GM18505 (cell line): ENCODE results near the gene DNAH6.
"Not testable (repeated sequence)": the region's sequence is repeated elsewhere in the genome, so short reads cannot be mapped to it uniquely, and the experiment has no call there.

Source experiments
- ATAC-seq: cut with Tn5 transposase; IDR thresholded peaks from one replicate; pipeline ENCODE4 v1.9.1; 2021; ENCODE audit not compliant: unreplicated experiment
- POLR2A ChIP-seq: IDR thresholded peaks from 4 replicates; pipeline ENCODE4 v1.6.1; 2011; ENCODE audit warnings: borderline replicate concordance; ENCODE audit not compliant: insufficient read depth, insufficient read length; ENCODE audit errors: extremely low read depth

The DNAH6 gene

DNA sequence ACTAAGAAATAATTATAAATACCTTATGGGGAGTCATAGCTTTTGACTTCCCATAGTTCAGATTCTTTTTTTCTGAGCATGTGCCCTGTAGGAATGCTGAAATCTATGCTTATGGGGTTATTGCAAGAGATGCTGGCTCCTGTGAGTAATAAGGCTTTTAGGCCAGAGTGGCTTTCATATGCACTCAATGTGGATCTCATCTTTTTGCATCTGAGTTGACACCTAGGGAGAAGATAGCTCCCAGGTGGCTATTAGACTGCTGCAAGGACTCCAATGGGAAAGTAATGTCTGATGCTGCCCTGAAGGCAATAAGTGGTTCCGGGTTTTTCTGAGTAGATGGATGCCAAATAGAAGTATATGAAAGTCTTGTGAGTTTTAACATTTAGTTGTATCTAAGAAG, 21.0 kb downstream of the DNAH6 start:
- TF ChIP-seq POLR2A = no peak
- no peak for ATAC-seq

- ATAC-seq = no peak
- no peak for TF ChIP-seq POLR2A
These were observed 23.4 kb downstream of the DNAH6 start for GRCh38 chr2:84539729-84540128.

DNA sequence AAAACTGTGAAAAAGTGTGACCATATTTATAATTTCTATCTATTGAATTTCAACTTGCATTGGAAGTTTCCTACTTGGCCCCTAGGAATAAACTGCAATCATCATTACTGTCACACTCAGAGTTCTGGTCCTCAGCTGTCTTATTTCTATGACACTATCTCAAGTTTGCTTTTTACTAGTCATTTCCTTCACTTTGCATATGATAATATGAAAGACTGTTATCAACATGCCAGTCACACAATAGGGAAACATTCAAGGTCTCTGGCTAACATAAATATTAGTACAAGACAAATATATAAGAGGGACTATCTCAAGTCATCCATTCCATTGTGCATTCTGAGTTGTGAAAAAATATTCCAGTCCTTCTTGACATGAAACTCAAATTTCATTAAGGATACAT, 28.7 kb downstream of the DNAH6 start:
- ATAC-seq = no peak
- TF ChIP-seq POLR2A = no peak

DNA sequence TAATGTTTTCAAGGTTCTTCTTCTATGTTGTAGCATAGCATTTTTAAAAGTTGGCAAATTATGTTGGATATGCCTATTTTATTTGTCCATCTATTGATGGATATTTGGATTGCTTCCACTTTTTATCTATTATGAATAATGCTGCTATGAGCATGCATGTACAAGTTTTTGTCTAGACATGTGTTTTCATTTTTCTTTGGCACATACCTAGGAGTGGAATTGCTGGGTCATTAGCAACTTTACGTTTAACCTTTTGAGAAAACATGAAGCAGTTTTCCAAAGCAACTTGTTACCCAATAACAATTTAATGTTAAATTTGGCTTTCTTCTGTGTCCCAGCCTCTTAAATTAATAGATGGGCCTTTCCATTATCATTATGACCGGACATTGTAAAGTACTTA, 30.3 kb downstream of the DNAH6 start:
- ATAC-seq = no peak
- no peak for TF ChIP-seq POLR2A

- no peak for TF ChIP-seq POLR2A
- no peak for ATAC-seq
These were observed 32.0 kb downstream of the DNAH6 start for GRCh38 chr2:84548303-84548702.

DNA sequence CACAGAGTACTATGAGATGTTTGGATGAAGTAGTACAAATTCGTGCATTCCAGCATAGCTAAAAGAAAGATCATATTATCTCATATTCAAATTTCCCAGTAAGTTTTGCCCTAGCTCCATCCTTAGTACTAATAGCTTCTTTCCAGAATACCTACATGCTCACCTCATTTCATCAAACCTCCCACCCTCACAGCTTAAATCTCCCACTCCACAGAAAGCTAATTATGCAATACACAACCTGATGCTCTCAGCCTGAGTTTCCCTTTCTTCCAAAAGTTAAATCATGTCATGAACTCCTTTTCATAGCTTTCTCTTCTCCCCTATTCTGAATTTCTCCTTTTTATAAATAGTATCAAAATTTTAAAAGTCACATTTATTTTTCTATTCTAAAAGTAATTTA, 34.6 kb downstream of the DNAH6 start:
- no peak for TF ChIP-seq POLR2A

DNA sequence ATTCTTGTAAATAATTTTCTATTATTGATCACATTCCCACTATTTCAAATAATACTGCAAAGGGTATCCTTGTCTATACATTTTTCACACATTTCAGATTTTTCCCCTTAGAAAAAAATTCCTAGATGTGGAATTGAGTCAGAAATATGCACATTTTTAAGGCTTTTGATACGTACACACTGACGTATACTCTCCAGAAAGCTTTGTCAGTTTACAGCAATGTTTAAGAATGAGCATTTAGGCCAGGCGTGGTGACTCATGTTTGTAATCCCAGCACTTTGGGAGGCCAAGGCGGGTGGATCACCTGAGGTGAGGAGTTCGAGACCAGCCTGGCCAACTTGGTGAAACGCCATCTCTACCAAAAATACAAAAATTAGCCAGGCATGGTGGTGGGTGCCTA, 35.2 kb downstream of the DNAH6 start:
- not testable (repeated sequence) for ATAC-seq

More for the DNA sequence above, 34.6 kb downstream of the DNAH6 start:
- no peak for ATAC-seq

- ATAC-seq = peak; percentile 97
- no peak for TF ChIP-seq POLR2A
These were observed 39.9 kb downstream of the DNAH6 start for GRCh38 chr2:84556190-84556589.

GRCh38 chr2:84559838-84560237, 43.5 kb downstream of the DNAH6 start:
- TF ChIP-seq POLR2A = no peak

DNA sequence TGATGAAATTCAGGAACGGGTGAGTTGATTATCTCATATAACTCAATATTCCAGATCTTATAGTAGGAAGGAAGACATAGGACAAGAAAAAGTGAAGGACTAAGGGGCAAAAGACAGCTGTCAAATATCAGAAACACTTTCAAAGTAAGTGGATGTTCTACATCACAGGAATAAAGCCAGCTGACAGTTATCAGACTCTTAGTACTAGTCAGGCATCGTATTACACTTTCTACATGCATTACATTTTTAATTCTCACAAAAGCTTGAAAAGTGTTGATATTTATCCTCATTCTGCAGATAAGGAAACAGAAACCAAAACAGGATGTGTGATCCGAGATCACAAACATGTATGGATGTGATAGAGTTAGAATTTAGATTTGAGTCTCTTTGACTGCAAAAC, 63.4 kb downstream of the DNAH6 start:
- ATAC-seq = no peak
- no peak for TF ChIP-seq POLR2A

More at GRCh38 chr2:84559838-84560237, 43.5 kb downstream of the DNAH6 start:
- no peak for ATAC-seq

GRCh38 chr2:84603911-84604310, 87.6 kb downstream of the DNAH6 start:
- no peak for ATAC-seq
- TF ChIP-seq POLR2A = no peak

DNA sequence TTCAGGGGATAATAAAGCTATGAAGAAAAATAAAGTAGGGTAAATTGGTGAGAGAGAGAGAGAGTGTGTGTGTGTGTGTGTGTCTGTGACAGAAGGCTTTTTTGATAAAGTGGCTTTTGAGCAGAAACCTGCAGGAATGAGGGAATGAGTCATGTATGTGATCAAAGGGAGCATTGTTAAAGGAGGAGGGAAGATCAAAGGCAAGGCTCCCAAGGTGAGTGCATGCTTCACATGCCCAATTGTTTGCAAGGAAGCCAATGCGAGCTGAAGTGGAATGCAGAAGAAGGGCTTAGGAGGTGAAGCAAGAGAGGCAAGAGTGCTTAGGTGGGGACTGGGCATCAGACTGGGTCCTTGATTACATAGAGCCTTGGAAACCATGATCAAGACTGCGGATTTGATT, 96.8 kb downstream of the DNAH6 start:
- no peak for TF ChIP-seq POLR2A
- no peak for ATAC-seq

DNA sequence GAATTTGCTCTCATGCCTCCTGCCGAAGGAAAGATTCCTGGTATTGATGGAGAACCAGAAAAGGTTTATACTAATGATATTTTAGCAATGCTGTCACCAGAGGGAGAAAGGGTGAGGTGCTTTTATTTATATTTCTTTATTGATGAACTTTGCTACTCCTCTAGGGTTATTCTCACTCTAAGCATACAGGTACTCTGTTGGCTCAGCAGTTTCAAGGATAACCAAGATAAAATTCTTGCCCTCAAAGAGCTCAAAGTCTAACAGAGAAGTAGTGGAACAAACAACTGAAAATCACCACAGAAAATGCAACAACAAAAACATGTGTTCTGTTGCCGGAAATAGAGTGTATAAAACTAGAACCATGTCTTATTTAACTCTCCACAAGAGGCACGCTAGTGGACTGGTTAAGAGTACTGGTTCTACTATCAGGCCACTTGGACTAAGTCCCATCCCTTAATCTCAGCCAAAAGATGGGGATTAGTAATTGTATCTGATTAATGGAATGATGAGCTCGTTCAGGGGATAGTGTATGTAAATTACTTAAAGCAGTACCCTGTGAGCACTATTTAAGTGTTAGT, 103.6 kb downstream of the DNAH6 start:
- no peak for TF ChIP-seq POLR2A

GRCh38 chr2:84628486-84628885, 112.2 kb downstream of the DNAH6 start:
- no peak for TF ChIP-seq POLR2A
- no peak for ATAC-seq

More for the DNA sequence above, 103.6 kb downstream of the DNAH6 start:
- ATAC-seq = no peak

DNA sequence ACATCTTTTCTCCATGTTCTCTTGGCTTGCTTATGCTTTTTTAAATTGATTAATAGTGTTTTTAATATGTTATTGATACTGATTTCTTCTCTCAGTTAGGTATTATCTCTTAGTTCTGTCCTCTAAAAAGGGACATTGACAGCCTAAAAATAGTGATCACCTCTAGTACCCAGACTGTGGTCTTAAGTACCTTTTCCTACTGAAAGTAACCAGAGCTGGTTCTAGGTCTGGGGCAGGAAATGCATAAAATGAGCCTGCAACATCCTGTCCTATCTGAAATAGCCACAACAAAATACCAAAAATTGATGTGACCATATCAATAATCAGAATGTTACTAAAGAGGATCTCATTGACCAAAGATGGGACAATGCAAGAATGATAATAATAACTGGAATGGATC, 113.3 kb downstream of the DNAH6 start:
- no peak for ATAC-seq
- no peak for TF ChIP-seq POLR2A
